Gastroesophageal sphincter (tissue), 3 donors: ENCODE measurements around the gene TMEM101.

Experiments used
- CTCF ChIP-seq, 4 experiments: fragments of 200-600 bp in 2 of 4; fragments of 450-650 bp in 2 of 4; sonication (generic) in 1 of 4; IDR thresholded peaks; one replicate each; pipeline ENCODE4 v1.5.1; 2017 to 2019; ENCODE audit warnings: antibody characterized with exemption in 4 of 4, mild to moderate bottlenecking in 2 of 4, moderate library complexity in 2 of 4
- POLR2AphosphoS5 ChIP-seq: sonication (generic); formaldehyde crosslinking; IDR thresholded peaks from one replicate; pipeline ENCODE4 v1.6.1; 2017; ENCODE audit warnings: antibody characterized with exemption

GRCh38 chr17:43979671-43980070, 35.1 kb downstream of the TMEM101 start:
- no peak for TF ChIP-seq POLR2AphosphoS5
- no peak for TF ChIP-seq CTCF (IDR thresholded peaks at IDR 0.05)
